Endodermal cell (in vitro differentiated cells): Measurements from ENCODE around the gene KCTD18. TPM values are rescaled to one million over a fixed set of nuclear protein-coding genes. Genes with fewer than 3 reads are reported as not detected.

Experiments used
- DNase-seq: peaks from one replicate; pipeline ENCODE4 v3.0.0-alpha.2; 2017
- H3K27ac ChIP-seq: 2 replicates; pipeline ENCODE4 v1.5.1; 2013; ENCODE audit warnings: mild to moderate bottlenecking, low read depth, low read length, moderate library complexity
- H3K27me3 ChIP-seq: 2 replicates; pipeline ENCODE4 v1.6.1; 2013; ENCODE audit warnings: mild to moderate bottlenecking, low read length, moderate library complexity; ENCODE audit not compliant: insufficient read depth, control insufficient read depth, poor library complexity, severe bottlenecking
- H3K36me3 ChIP-seq: 2 replicates; pipeline ENCODE4 v1.7.0; 2013; ENCODE audit warnings: mild to moderate bottlenecking, low read length, moderate library complexity; ENCODE audit not compliant: control insufficient read depth, insufficient read depth
- H3K4me1 ChIP-seq: one replicate; pipeline ENCODE4 v1.7.0; 2013; ENCODE audit warnings: low read length; ENCODE audit not compliant: control insufficient read depth, insufficient read depth
- H3K4me3 ChIP-seq: 2 replicates; pipeline ENCODE4 v1.5.1; 2013; ENCODE audit warnings: mild to moderate bottlenecking, low read length, moderate library complexity
- H3K9ac ChIP-seq: 2 replicates; pipeline ENCODE4 v1.6.1; 2013; ENCODE audit warnings: mild to moderate bottlenecking, low read length, moderate library complexity; ENCODE audit not compliant: poor library complexity, severe bottlenecking; ENCODE audit errors: extremely low read depth
- H3K9me3 ChIP-seq: 2 replicates; pipeline ENCODE4 v1.6.1; 2013; ENCODE audit warnings: mild to moderate bottlenecking, low read length, moderate library complexity; ENCODE audit not compliant: control insufficient read depth
- H3K27ac Mint-ChIP-seq: 2 replicates; pipeline ENCODE4 v1.8.0; 2020; ENCODE audit warnings: mixed read lengths
- H3K27me3 Mint-ChIP-seq: 2 replicates; pipeline ENCODE4 v1.8.0; 2021; ENCODE audit warnings: mild to moderate bottlenecking, mixed read lengths; ENCODE audit not compliant: insufficient read depth
- H3K36me3 Mint-ChIP-seq: 2 replicates; pipeline ENCODE4 v1.8.0; 2020; ENCODE audit warnings: low read depth, mixed read lengths
- H3K4me1 Mint-ChIP-seq: 2 replicates; pipeline ENCODE4 v1.8.0; 2020; ENCODE audit warnings: mixed read lengths
- H3K4me3 Mint-ChIP-seq: 2 replicates; pipeline ENCODE4 v1.8.0; 2020; ENCODE audit warnings: mild to moderate bottlenecking, moderate library complexity, mixed read lengths
- H3K9me3 Mint-ChIP-seq: 2 replicates; pipeline ENCODE4 v1.8.0; 2020; ENCODE audit warnings: mild to moderate bottlenecking, mixed read lengths
- WGBS, 2 experiments: methylation state at CpG; one replicate each; pipeline versions ENCODE4 v1.1.5 to v1.1.7; 2013; ENCODE audit warnings: missing lambda C conversion rate in 2 of 2, mixed read lengths in 1 of 2; ENCODE audit not compliant: insufficient coverage in 1 of 2, insufficient read length in 1 of 2; 5-methylcytosine and 5-hydroxymethylcytosine counted together
- total RNA-seq, 2 donors: library from RNA; stranded (reverse); fragmentation: NEBNext Ultra II Directional in 1 of 2; extraction: Animal tissue kit (Norgen Biotek cat#: 25700) in 1 of 2; gene quantifications; 2 replicates in 1 of 2; 3 replicates in 1 of 2; pipeline ENCODE4 v1.2.1, GENCODE V29; 2021
- TF ChIP-seq, protein P1 (sequence below): fragments of 200-600 bp; sonication (generic); conservative IDR thresholded peaks from 2 replicates; pipeline ENCODE4 v1.5.0; 2021; ENCODE audit warnings: antibody characterized with exemption, mild to moderate bottlenecking

The KCTD18 gene
- total RNA-seq, 2 donors from 2014 or later: 6.8 to 12.2 TPM

- Histone ChIP-seq H3K9me3 (no peaks in the 10 kb centered on the region), H3K4me1 (no peaks in the 10 kb centered on the region), H3K4me3 (no peak overlapping the region), H3K27ac (no peak overlapping the region), H3K36me3 (peaks cover 55% of the 10 kb centered on the region), H3K9ac (no peak overlapping the region), H3K27me3 (no peaks in the 10 kb centered on the region)
- Mint-ChIP-seq H3K9me3 (no peaks in the 10 kb centered on the region), H3K4me3 (no peak overlapping the region), H3K4me1 (no peaks in the 10 kb centered on the region), H3K27ac (no peak overlapping the region), H3K27me3 (no peaks in the 10 kb centered on the region), H3K36me3 (peaks cover 31% of the 10 kb centered on the region)
- no peak for DNase-seq
- TF ChIP-seq, protein P1, sequence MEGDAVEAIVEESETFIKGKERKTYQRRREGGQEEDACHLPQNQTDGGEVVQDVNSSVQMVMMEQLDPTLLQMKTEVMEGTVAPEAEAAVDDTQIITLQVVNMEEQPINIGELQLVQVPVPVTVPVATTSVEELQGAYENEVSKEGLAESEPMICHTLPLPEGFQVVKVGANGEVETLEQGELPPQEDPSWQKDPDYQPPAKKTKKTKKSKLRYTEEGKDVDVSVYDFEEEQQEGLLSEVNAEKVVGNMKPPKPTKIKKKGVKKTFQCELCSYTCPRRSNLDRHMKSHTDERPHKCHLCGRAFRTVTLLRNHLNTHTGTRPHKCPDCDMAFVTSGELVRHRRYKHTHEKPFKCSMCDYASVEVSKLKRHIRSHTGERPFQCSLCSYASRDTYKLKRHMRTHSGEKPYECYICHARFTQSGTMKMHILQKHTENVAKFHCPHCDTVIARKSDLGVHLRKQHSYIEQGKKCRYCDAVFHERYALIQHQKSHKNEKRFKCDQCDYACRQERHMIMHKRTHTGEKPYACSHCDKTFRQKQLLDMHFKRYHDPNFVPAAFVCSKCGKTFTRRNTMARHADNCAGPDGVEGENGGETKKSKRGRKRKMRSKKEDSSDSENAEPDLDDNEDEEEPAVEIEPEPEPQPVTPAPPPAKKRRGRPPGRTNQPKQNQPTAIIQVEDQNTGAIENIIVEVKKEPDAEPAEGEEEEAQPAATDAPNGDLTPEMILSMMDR: no peak
- WGBS, 2 experiments: 91 to 100% methylated on average over 3 of the region's 3 CpGs
Measured at GRCh38 chr2:200459101-200459500, 50.8 kb downstream of the KCTD18 start.

GRCh38 chr2:200456567-200456966, 53.3 kb downstream of the KCTD18 start:
- no peaks in the 10 kb centered on the region for H3K27me3 ChIP-seq
- H3K27ac Mint-ChIP-seq: no peak overlapping the region

DNA sequence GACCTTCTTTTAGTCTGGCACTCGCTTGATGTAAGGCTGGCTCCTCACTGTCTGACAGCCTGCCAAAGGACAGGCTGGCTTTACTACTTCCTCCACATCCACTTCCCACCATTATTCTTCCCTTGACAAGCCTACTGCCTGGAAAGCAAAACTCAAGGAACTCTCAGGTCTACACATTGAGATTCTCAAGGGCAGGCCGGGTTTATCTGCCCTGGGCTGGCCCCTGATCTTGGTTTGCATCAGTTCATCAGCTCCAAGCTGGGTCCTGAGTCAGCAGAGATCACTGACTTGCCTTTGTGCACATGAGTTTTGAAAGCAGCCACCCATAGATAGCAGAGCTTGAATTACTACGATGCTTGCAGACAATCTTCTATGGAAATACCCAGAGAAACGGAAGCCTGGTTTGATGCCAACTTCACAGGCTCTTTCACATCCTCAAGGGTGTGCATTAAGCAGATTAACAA, 53.9 kb downstream of the KCTD18 start:
- Mint-ChIP-seq H3K4me1 (no peaks in the 10 kb centered on the region), H3K9me3 (no peaks in the 10 kb centered on the region), H3K27me3 (no peaks in the 10 kb centered on the region), H3K36me3 (peaks cover 16% of the 10 kb centered on the region), H3K27ac (no peak overlapping the region), H3K4me3 (no peak overlapping the region)
- DNase-seq: no peak
- H3K36me3 ChIP-seq: peaks cover 40% of the 10 kb centered on the region
- H3K9me3 ChIP-seq: no peaks in the 10 kb centered on the region
- no peak overlapping the region for H3K4me3 ChIP-seq
- H3K27ac ChIP-seq: no peak overlapping the region
- 95 to 98% methylated on average over 4 of the region's 4 CpGs for WGBS, 2 experiments
- no peaks in the 10 kb centered on the region for H3K27me3 ChIP-seq
- H3K4me1 ChIP-seq: no peaks in the 10 kb centered on the region
- H3K9ac ChIP-seq: no peak overlapping the region
- TF ChIP-seq, protein P1: no peak

More at GRCh38 chr2:200456567-200456966, 53.3 kb downstream of the KCTD18 start:
- H3K4me3 Mint-ChIP-seq: no peak overlapping the region
- H3K4me1 ChIP-seq: no peaks in the 10 kb centered on the region
- no peak for DNase-seq
- no peaks in the 10 kb centered on the region for H3K9me3 ChIP-seq
- H3K27ac ChIP-seq: no peak overlapping the region
- no peaks in the 10 kb centered on the region for H3K9me3 Mint-ChIP-seq
- WGBS, 2 experiments: 93 to 100% methylated on average over 2 of the region's 2 CpGs
- H3K4me1 Mint-ChIP-seq: no peaks in the 10 kb centered on the region
- TF ChIP-seq, protein P1: no peak
- H3K36me3 ChIP-seq: peaks cover 42% of the 10 kb centered on the region
- peaks cover 21% of the 10 kb centered on the region for H3K36me3 Mint-ChIP-seq
- H3K9ac ChIP-seq: no peak overlapping the region
- no peak overlapping the region for H3K4me3 ChIP-seq
- H3K27me3 Mint-ChIP-seq: no peaks in the 10 kb centered on the region
